GM12892 (cell line): ENCODE measurements around the gene SLC45A1.

ENCODE experiments used
- POLR2A ChIP-seq: IDR thresholded peaks from 2 replicates; pipeline ENCODE4 v1.6.1; 2011; ENCODE audit warnings: low read depth, low read length, control low read depth
- POLR2AphosphoS5 ChIP-seq: IDR thresholded peaks from 2 replicates; pipeline ENCODE4 v1.6.1; 2011; ENCODE audit warnings: low read depth, low read length, control low read depth
- TAF1 ChIP-seq: IDR thresholded peaks from 2 replicates; pipeline ENCODE4 v1.6.1; 2011; ENCODE audit warnings: low read depth, mild to moderate bottlenecking, control low read depth, low read length, borderline replicate concordance

GRCh38 chr1:8363186-8363766 is 45.4 kb downstream of the SLC45A1 start:
- no peak for TF ChIP-seq TAF1
- no peak for TF ChIP-seq POLR2AphosphoS5
- TF ChIP-seq POLR2A = no peak
